HG03378 (cell line): Measurements from ENCODE around the gene SNAI3.

Source experiments
- ATAC-seq: cut with Tn5 transposase; IDR thresholded peaks from one replicate; pipeline ENCODE4 v1.9.1; 2021; ENCODE audit warnings: mild to moderate bottlenecking, moderate library complexity; ENCODE audit not compliant: unreplicated experiment

Gene SNAI3

GRCh38 chr16:88653101-88653500 lies 33.2 kb downstream of the SNAI3 start:
- no peak for ATAC-seq

- ATAC-seq, result no peak
Measured at GRCh38 chr16:88652762-88653063, 33.6 kb downstream of the SNAI3 start.

DNA sequence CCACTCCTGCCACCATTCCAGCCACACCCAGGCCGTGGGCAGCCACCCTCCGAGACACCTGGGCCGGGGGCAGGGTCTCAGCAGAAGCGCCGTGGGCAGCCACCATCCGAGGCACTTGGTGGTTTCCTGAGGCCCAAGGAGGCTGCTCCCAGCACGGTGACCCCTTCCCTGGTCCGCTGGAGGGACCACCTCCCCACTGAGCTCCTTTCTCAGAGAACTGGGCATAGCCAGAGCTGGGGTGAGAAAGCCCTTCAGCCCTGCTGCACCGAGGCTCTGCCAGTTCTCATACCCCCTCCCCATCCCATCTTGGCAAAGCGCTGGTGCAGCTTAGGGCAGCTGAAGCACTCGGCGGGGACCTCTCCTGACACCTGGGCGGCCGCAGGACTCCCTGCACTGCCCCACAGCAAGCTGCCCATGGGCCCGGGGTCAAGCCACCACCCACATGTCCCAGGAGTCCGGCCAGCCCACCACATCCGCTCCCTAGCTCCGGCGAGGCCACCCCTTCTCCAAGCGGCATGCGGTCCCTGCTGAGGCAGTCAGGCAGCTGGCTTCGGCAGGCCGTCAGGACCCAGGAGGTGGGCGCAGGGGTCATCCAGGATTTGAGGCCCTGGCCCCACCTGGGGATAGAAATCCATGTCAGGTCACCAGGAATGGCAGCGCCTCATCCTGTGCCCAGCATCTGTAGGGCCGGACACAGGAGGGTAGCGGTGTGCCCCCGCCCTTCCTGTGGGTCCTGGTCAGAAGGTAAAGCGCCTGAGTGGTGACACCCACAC lies 34.1 kb downstream of the SNAI3 start:
- no peak for ATAC-seq

GRCh38 chr16:88651276-88651988 lies 34.9 kb downstream of the SNAI3 start:
- peak; percentile 72 for ATAC-seq

- peak; percentile 43 for ATAC-seq
Measured at GRCh38 chr16:88650749-88651275, 35.5 kb downstream of the SNAI3 start, which contains the start of gene CYBA. Gene CYBA (minus strand): TSS chr16:88651053. CDS start chr16:88651013, 40 bp downstream.

GRCh38 chr16:88649924-88650748 lies 36.2 kb downstream of the SNAI3 start:
- ATAC-seq, result peak; percentile 10

DNA sequence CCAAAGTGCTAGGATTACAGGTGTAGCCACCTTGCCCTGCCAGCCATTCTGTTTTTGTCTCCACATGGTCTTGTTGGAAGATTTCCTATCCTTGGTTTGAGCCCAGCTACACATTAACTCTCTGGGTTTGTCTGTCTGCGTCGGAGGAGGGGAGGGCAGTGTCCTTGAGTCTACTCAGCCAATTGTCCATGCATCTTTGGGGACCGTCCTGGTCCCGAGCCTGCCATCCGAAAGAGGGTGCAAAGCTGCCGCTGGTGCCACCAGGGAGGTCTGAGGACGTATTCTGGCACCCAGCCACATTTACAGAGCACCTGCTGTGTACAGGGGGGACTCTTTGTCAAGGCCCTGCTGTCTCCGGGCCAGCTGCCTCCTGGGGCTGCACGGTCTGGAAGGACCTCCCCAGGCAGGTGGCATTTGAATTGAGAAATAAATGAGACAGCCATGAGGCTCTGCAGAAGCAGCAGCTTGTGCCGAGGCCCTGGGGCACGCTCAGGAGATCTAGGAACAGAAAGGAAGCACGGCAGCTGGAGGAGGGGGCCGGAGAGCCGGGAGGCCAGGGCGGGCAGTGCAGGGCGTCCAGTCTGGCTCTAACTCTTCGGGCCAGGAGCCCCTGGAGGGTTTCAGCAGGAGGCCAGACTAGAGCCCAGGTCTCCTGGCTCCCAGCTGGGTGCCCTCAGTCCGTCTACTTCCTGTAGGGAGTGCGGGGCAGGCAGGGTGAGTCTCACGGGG lies 36.9 kb downstream of the SNAI3 start:
- ATAC-seq, result no peak

DNA sequence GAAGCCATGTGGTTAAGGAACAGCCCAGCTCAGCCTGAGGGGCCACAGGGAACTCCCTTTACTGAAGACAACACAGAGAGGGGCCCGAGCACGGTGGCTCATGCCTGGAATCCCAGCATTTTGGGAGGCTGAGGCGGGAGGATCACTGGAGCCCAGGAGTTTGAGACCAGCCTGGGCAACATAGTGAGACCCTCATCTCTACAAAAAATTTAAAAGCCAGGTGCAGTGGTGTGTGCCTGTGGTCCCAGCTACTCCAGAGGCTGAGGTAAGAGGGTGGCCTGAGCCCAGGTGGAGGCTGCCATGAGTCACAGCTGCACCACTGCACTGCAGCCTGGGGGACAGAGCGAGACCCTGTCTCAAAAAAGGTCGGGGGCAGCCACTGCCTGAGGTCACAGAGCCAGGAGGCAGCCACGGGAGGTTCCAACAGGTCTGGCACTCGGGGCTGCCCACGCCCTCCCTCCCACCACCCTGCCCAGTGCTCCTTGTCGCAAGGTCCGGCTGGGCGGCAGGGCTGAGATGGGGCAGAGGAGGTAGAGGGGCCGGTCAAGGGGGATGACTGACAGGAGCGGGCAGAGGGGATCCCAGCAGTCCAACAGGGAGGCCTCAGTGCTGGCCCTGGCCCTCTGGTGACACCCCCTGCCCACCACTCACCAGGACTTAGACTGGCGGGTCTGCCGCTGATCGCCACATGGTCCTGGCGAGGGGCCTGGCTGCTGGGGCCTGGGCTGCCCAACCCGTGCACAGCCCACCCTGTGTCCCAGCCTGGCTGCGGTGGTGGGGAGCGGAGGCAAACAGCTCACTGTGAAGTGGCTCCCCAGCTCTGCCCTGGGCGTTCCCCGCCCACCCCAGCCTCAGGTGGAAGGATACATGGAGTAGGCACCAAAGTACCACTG lies 38.9 kb downstream of the SNAI3 start:
- no peak for ATAC-seq

- no peak for ATAC-seq
Measured at GRCh38 chr16:88646345-88647034, 39.8 kb downstream of the SNAI3 start.

GRCh38 chr16:88645941-88646340 lies 40.4 kb downstream of the SNAI3 start:
- ATAC-seq, result no peak

DNA sequence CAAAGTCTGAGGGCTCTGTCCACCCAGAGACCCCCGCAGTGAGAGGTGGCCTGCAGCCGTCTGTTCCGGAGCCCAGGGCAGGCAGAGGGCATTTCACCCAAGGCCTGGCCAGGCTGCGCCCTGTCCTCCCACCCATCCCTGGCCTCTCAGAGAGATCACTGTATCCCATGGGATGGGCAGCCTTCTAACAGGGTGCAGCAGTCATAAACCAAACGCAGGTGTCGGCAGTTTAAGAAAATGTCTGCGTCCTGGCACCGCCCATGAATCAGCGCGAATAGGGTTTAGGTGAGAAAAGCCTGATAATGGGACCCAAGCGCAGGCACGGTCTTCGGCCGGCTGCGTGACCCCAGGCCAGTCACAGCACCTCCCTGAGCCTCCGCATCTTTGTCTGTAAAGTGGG lies 40.9 kb downstream of the SNAI3 start:
- no peak for ATAC-seq

DNA sequence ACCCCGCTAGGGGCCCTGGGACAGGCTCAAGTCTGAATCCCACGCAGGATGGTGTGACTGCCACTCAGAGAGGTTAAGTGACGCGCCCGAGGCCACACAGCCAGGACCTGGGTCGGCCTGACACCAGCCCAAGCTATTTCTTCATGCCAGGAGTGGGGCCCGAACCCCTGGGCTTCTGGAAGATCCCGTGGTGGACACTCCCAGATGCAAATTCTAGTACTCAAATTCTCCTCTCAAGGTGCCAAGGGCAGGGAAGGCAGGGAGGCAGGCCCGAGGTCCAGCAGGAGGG lies 42.7 kb downstream of the SNAI3 start:
- no peak for ATAC-seq

DNA sequence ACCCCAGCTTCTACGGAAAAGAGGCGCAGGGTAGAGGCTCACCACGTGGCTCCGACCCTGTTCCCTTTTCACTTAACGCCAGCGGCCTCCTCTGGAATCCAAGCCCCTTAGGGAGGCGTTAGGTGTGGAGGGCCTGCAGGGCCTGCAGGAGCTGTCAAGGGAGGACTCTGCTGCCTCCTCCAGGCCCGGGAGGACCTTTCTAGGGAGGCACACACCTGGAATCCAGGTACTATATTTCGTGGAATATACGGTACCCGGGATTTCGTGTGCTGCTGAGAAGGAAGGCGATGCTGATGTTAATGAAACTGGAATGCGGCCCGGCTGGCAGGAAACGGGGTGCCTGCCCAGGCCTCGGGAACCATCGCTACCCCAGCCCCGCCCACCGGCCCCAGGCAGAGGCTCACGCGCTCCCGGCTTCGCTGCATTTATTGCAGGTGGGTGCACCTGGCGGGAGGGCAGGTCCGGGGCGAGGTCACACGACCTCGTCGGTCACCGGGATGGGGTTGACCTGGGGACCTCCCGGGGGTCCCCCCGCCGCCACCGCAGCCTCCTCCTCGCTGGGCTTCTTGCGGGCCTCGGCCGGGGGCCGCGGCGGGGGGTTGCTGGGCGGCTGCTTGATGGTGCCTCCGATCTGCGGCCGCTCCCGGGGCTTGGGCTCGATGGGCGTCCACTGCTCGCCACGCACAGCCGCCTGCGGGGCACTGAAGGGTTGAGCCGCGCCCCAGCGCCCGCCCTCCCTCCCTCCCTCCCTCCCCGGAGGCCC lies 43.2 kb downstream of the SNAI3 start:
- ATAC-seq, result no peak

- no peak for ATAC-seq
Measured at GRCh38 chr16:88640498-88641247, 45.6 kb downstream of the SNAI3 start.

GRCh38 chr16:88640039-88640495 lies 46.2 kb downstream of the SNAI3 start:
- no peak for ATAC-seq

DNA sequence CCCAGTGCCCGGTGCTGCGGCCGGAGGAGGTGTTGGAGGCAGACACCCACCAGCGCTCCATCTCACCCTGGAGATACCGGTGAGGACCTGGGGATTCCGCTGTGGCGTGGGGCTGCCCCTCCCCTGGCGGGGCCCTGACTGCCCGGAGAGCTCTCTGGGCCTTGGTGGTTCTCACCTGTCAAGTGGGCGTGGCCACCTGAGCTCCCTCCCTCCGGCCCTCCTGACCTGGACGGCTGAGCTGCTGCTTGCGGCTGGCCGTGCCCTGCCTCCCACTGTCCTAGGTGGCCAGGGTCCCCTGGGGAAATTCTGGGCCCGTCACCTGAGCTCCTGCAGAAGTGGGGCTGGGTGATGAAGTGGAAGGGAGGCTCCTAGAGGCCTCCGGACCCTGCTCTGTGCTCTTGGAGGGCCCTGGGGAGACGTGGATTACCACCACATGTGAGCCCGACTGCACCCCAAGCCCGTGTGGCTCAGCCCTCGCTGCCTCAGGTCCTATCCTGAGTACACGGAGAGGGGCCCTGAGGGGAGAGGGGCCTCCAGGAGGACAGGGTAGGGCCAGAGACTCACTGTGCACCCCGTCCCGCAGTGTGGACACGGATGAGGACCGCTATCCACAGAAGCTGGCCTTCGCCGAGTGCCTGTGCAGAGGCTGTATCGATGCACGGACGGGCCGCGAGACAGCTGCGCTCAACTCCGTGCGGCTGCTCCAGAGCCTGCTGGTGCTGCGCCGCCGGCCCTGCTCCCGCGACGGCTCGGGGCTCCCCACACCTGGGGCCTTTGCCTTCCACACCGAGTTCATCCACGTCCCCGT lies 46.9 kb downstream of the SNAI3 start:
- ATAC-seq, result no peak
